OCI-LY7 (cell line): Measurements from ENCODE around the gene CDC20B. TPM values are rescaled to one million over a fixed set of nuclear protein-coding genes. Genes with fewer than 3 reads are reported as not detected.

Source experiments
- BruUV-seq: library from RNA; stranded (reverse); fragments of 400-500 nt; replicated peaks from 2 replicates; lab custom pipeline; 2021; lab: Mats Ljungman, UMichigan
- CTCF ChIA-PET: fragments of 300-600 bp; sonication (Branson Sonifier 250); formaldehyde crosslinking; loops from one replicate; lab custom pipeline; 2022; ENCODE audit warnings: antibody characterized with exemption; ENCODE audit not compliant: unreplicated experiment; lab: Charles Lee
- POLR2A ChIA-PET: fragments of 300-600 bp; sonication (Branson Sonifier 250); formaldehyde crosslinking; loops from one replicate; lab custom pipeline; 2022; ENCODE audit warnings: antibody characterized with exemption; lab: Charles Lee
- DNase-seq: peaks from one replicate; pipeline ENCODE4 v3.0.0-alpha.2; 2015; ENCODE audit warnings: low spot score
- H2AFZ ChIP-seq: fragments of 200-600 bp; sonication (generic), shearing (Covaris generic); 2 replicates; pipeline ENCODE4 v1.6.1; 2014; ENCODE audit warnings: mild to moderate bottlenecking, antibody characterized with exemption, low read length, moderate library complexity
- H3K27ac ChIP-seq: fragments of 200-600 bp; sonication (generic); 2 replicates; pipeline ENCODE4 v1.5.1; 2014; ENCODE audit warnings: mixed run types, low read depth, mild to moderate bottlenecking, moderate library complexity, low read length, inconsistent platforms; ENCODE audit not compliant: poor library complexity, severe bottlenecking
- H3K36me3 ChIP-seq: fragments of 200-600 bp; sonication (generic); 2 replicates; pipeline ENCODE4 v1.6.1; 2014; ENCODE audit warnings: mild to moderate bottlenecking, antibody characterized with exemption, low read length, moderate library complexity, mixed read lengths; ENCODE audit not compliant: insufficient read depth
- H3K4me1 ChIP-seq: fragments of 200-600 bp; sonication (generic); 2 replicates; pipeline ENCODE4 v1.5.1; 2014; ENCODE audit warnings: mild to moderate bottlenecking, low read length; ENCODE audit not compliant: insufficient read depth, poor library complexity, severe bottlenecking
- H3K4me2 ChIP-seq: fragments of 200-600 bp; sonication (generic); 2 replicates; pipeline ENCODE4 v1.6.1; 2014; ENCODE audit warnings: mild to moderate bottlenecking, low read length
- H3K4me3 ChIP-seq: fragments of 200-600 bp; sonication (generic); 2 replicates; pipeline ENCODE4 v1.5.1; 2014; ENCODE audit warnings: mild to moderate bottlenecking, low read depth, low read length; ENCODE audit not compliant: poor library complexity, severe bottlenecking
- H3K79me2 ChIP-seq: fragments of 200-600 bp; sonication (generic); 2 replicates; pipeline ENCODE4 v1.6.1; 2016; ENCODE audit warnings: low read depth, mild to moderate bottlenecking, low read length, moderate library complexity, mixed read lengths; ENCODE audit not compliant: insufficient read depth
- H3K9me2 ChIP-seq: fragments of 200-600 bp; sonication (generic); 2 replicates; pipeline ENCODE4 v1.6.1; 2016; ENCODE audit warnings: mild to moderate bottlenecking, low read length, mixed read lengths; ENCODE audit not compliant: insufficient read depth
- H3K9me3 ChIP-seq: fragments of 200-600 bp; sonication (generic); 2 replicates; pipeline ENCODE4 v1.6.1; 2014; ENCODE audit warnings: mild to moderate bottlenecking, mixed run types, low read length, mixed read lengths
- H4K20me1 ChIP-seq: fragments of 200-600 bp; sonication (generic); 2 replicates; pipeline ENCODE4 v1.6.1; 2014; ENCODE audit warnings: mild to moderate bottlenecking, antibody characterized with exemption, low read length, moderate library complexity, mixed read lengths; ENCODE audit not compliant: insufficient read depth
- EZH2phosphoT487 ChIP-seq: fragments of 200-600 bp; sonication (generic); IDR thresholded peaks from 2 replicates; pipeline ENCODE4 v1.6.1; 2018; ENCODE audit warnings: low read depth, borderline replicate concordance, mild to moderate bottlenecking, mixed run types, antibody characterized with exemption, low read length, moderate library complexity, mixed read lengths
- intact Hi-C: fragments of 100-400 bp; cut with micrococcal nuclease; formaldehyde crosslinking; loops from one replicate; pipeline ENCODE4 v1.10.0; 2022; ENCODE audit not compliant: unreplicated experiment
- total RNA-seq, 2 experiments: library from RNA; depleted of rRNA in 1 of 2; stranded (reverse); fragments of >200 nt in 1 of 2; shearing (Covaris generic) in 1 of 2; gene quantifications; 2 replicates each; pipeline ENCODE4 v1.2.3, GENCODE V29; 2014 to 2022
- TF ChIP-seq, protein P1 (sequence below): fragments of 200-600 bp; sonication (generic); conservative IDR thresholded peaks from 2 replicates; pipeline ENCODE4 v1.5.1; 2014; ENCODE audit warnings: mild to moderate bottlenecking, antibody characterized with exemption, low read length, moderate library complexity, mixed read lengths

CDC20B gene
- total RNA-seq, 2 experiments from 2014 or later, result not detected

DNA sequence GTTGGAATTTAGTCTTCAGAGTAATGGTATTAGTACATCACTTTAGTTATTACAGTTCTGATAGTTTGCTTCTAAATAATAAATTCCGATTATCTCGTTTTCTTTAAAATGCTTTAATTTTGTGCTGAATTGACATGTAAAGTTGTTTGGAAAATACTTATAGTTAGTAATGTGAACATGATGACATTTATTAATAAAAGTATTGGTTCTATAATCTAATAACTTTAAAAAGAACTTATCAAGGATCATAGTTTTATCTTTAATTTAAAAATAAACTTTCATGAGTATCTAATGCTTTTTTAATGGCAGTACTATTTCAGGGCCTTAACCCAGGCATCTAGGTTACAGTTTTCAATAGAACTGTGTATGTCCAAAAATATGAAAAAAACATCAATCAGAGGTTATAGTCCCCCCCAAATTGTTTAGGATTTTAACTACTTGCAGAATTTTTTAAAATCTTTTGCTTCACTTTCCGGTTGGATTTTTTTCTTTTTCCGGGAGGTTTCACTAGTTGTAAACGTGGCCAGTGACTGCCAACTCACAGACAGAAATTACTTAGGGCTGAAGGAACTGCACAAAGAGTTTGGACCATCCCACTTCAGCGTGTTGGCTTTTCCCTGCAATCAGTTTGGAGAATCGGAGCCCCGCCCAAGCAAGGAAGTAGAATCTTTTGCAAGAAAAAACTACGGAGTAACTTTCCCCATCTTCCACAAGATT, 12.3 kb downstream of the CDC20B start:
- no peak for DNase-seq
- intact Hi-C loops, result no loop called here
- Histone ChIP-seq H4K20me1 (no peaks in the 10 kb centered on the region), H3K4me3 (no peak overlapping the region), H3K27ac (no peak overlapping the region), H3K9me2 (no peaks in the 10 kb centered on the region), H3K4me1 (no peaks in the 10 kb centered on the region), H3K79me2 (no peaks in the 10 kb centered on the region), H3K4me2 (no peak overlapping the region), H3K9me3 (no peaks in the 10 kb centered on the region), H2AFZ (no peak overlapping the region; the same call in 1 of the 2 replicates), H3K36me3 (no peaks in the 10 kb centered on the region)
- no TSS peak for BruUV-seq
- TF ChIP-seq, protein P1, sequence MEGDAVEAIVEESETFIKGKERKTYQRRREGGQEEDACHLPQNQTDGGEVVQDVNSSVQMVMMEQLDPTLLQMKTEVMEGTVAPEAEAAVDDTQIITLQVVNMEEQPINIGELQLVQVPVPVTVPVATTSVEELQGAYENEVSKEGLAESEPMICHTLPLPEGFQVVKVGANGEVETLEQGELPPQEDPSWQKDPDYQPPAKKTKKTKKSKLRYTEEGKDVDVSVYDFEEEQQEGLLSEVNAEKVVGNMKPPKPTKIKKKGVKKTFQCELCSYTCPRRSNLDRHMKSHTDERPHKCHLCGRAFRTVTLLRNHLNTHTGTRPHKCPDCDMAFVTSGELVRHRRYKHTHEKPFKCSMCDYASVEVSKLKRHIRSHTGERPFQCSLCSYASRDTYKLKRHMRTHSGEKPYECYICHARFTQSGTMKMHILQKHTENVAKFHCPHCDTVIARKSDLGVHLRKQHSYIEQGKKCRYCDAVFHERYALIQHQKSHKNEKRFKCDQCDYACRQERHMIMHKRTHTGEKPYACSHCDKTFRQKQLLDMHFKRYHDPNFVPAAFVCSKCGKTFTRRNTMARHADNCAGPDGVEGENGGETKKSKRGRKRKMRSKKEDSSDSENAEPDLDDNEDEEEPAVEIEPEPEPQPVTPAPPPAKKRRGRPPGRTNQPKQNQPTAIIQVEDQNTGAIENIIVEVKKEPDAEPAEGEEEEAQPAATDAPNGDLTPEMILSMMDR, result no peak
- TF ChIP-seq EZH2phosphoT487, result no peak
- CTCF ChIA-PET, result no interaction called here
- POLR2A ChIA-PET, result interaction anchor here (0.7 to 1.1 kb wide), 2 partner anchors 10 to 338 kb away, joined by 3 read pairs; no protein-coding TSS in a partner anchor

DNA sequence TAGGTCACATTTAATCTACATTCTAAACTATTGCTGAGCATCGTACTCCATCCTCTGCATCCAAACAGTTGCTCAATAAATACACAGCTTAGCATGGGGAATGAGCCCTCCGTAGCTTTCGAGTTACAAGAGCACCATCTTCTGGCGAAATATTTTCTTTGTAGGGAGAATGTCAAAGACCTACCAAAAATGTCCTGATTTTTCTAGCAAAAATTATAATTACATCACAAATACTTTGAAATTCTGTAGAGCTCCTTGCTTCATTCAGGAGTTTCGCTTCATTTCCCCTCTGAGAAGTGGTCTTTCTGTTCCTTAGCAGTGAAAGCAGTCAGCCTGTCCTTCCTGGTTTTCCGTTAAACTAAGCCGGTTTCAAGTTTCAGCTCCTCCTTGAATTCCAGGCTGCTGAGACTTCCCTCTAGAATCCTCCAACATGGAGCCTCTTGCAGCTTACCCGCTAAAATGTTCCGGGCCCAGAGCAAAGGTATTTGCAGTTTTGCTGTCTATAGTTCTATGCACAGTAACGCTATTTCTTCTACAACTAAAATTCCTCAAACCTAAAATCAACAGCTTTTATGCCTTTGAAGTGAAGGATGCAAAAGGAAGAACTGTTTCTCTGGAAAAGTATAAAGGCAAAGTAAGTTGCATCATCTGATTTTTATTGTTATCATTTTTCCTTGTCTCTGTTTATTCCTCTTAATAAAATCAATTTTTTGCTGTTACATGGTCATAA, 13.0 kb downstream of the CDC20B start, which contains the start of gene GPX8:
TSS of gene GPX8 (plus strand) at position 409 of the 730 bp plus-strand sequence. CDS start at position 431, 22 bp downstream.
- Histone ChIP-seq H2AFZ (no peak within 1 kb of the TSS; the same call in 1 of the 2 replicates), H3K79me2 (no peaks in the 10 kb centered on the region), H4K20me1 (no peaks in the 10 kb centered on the region), H3K4me1 (no peaks in the 10 kb centered on the region), H3K9me2 (no peaks in the 10 kb centered on the region), H3K36me3 (no peaks in the 10 kb centered on the region), H3K4me3 (no peak within 1 kb of the TSS), H3K4me2 (no peak within 1 kb of the TSS), H3K27ac (no peak within 1 kb of the TSS), H3K9me3 (no peaks in the 10 kb centered on the region)
- no TSS peak for BruUV-seq
- ChIA-PET CTCF (no interaction called here), POLR2A (interaction anchor here (0.6 to 0.7 kb wide), 2 partner anchors 338 to 415 kb away, joined by 3 read pairs; no protein-coding TSS in a partner anchor)
- DNase-seq, result peak; percentile 13
- TF ChIP-seq EZH2phosphoT487, result no peak
- TF ChIP-seq, protein P1, result peak; percentile 68
- intact Hi-C loops, result no loop called here

DNA sequence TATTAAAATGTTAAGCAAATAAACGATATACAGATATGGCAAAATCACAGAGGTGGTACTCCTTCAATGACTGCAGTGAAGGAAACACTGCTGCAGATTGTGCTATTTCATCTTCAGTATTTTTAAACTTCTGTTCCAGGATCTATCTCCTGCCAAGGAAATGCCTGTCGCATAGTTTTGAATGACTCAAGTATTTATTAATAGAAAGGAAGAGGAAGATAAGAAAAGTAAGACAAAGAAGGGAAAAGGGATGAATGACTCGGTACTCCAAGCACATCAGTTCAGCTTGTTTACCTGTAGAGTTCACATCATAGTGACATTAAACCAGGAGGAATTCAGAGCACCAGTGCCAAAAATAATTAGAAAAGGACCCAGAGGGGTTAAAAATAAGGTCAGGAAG, 18.1 kb downstream of the CDC20B start:
- DNase-seq, result no peak
- Histone ChIP-seq H3K79me2 (no peaks in the 10 kb centered on the region), H2AFZ (no peak overlapping the region), H3K4me2 (no peak overlapping the region), H3K36me3 (no peaks in the 10 kb centered on the region), H4K20me1 (no peaks in the 10 kb centered on the region), H3K4me3 (no peak overlapping the region), H3K9me3 (no peaks in the 10 kb centered on the region), H3K4me1 (no peaks in the 10 kb centered on the region), H3K9me2 (no peaks in the 10 kb centered on the region), H3K27ac (no peak overlapping the region)
- no TSS peak for BruUV-seq
- no peak for TF ChIP-seq EZH2phosphoT487
- TF ChIP-seq, protein P1, result no peak
- ChIA-PET CTCF (no interaction called here), POLR2A (no interaction called here)
- intact Hi-C loops, result no loop called here
